NCI-H2196 (cell line): ENCODE data around the gene RBM44.
A peak's percentile ranks its signal among the peaks of the same experiment; 100 is the strongest.
"Not testable (repeated sequence)": the region's sequence is repeated elsewhere in the genome, so short reads cannot be mapped to it uniquely, and the experiment has no call there.

Experiments used
- DNase-seq: peaks from one replicate; lab custom pipeline; 2025; ENCODE audit not compliant: unreplicated experiment; lab: John Stamatoyannopoulos, UW

RBM44 gene

GRCh38 chr2:237848940-237849339 is 50.4 kb downstream of the RBM44 start:
- DNase-seq = not testable (repeated sequence)

DNA sequence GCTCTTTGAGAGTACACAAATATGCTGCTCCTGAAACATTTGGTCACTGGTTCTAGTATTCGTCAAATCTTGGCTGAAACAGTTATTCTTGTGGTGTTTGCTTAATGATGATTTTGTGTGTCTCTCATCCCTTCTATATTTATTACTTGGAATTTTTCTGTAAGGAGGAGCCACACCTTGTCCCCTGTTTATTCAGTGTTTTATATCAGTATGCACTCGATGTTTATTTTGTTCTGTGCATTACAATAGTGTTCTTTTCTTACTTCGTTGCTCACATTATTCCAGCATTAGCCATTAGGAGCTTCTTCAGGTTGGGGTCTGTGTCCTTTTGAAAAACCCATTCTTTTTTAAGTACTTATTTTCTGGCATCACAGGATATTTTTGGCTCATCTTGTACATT is 55.7 kb downstream of the RBM44 start:
- no peak for DNase-seq

DNA sequence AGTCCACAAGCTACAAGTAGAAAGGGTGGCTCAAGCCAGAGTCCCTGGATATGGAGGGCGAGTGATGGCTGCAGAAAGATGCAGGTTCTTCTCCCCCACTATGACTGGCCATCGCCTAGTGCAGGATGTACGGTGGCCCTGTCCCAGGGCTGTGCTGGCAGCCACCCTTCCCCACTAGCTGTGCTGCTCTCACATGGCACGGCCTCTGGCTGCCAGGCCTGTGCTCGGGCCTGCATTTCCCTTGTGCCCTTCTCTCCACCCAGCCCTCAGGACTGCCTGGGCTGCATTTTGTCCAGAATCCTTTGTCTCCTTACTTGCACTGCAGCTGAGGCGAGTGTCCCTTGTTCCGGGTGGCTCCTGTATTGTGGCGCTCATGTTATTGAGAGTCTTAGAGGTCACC is 59.2 kb downstream of the RBM44 start:
- no peak for DNase-seq

DNA sequence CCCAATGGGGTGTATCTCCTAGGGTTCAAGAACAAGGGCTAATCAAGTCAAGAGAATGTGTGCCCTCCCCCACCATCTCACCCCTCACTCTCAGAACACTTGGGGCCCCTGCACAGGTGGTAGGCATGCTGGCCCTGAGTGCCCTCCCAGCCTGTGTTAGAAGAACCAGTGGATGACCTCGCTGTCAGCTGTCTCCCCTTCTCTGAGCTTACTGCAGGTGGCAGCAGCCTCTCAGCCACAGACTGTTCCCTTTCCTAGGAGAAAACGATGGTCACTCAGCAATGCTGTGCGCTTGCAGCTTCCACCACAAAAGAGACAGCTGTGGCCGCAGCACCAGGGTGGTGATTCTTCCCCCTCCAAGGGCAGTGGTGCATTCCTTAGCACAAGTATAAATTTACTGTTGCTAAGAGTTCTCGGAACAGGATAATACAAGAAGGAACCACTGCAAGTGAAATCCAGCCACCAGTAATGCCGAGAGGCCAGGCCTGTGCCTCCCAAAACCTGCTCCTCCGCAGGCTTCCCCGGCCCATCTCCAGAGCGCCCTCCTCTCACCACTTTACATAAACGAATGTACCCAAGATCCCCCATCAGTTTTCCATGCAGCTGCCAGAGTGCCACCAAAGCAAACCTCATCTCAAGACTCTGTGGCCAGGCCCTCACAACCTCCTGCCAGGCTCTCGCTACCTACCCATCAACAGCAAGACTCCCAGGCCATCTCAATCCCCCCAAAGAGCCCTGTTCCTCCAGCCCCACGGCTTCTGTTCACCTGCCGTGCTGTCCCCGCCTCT is 59.9 kb downstream of the RBM44 start:
- DNase-seq = peak; percentile 70

- DNase-seq = no peak
Observed at GRCh38 chr2:237859082-237859433, 60.5 kb downstream of the RBM44 start.

DNA sequence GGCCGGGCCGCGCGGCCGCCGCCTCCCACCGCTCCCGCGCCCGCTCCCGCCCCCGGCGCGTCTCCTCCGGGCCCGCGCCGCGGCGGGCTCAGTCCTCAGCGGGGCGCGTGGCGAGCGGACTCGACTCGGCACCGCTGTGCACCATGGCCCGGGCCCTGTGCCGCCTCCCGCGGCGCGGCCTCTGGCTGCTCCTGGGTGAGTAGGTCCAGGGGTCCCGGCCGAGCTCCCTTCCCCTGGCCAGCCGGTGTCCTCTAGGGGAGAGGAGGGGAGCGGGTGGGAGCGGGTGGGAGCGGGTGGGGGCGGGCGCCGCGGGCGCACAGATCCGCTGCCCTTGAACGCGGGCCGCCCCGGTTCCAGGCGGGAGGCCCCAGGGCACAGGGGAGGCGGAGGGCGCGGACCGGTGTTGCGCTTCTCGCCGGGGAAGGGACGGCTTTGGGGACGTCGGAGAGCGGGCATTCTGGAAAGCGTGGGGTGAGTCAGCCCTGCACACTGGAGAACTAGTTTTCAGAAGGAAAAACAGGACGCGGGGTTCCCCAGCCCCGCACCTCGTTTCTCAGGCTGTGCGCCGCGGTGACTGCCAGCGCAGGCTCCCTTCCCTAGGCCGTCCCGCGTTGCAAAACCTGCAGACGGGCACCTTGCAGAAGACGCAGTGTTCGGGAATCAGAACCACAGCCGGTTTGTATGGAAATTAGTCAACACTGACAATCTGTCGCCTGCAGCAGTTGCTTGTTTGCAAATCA is 61.1 kb downstream of the RBM44 start, which contains the start of gene RAMP1:
TSS of gene RAMP1 (plus strand) at position 91 of the 740 bp plus-strand sequence. CDS start at position 144, 53 bp downstream.
- DNase-seq = no peak

DNA sequence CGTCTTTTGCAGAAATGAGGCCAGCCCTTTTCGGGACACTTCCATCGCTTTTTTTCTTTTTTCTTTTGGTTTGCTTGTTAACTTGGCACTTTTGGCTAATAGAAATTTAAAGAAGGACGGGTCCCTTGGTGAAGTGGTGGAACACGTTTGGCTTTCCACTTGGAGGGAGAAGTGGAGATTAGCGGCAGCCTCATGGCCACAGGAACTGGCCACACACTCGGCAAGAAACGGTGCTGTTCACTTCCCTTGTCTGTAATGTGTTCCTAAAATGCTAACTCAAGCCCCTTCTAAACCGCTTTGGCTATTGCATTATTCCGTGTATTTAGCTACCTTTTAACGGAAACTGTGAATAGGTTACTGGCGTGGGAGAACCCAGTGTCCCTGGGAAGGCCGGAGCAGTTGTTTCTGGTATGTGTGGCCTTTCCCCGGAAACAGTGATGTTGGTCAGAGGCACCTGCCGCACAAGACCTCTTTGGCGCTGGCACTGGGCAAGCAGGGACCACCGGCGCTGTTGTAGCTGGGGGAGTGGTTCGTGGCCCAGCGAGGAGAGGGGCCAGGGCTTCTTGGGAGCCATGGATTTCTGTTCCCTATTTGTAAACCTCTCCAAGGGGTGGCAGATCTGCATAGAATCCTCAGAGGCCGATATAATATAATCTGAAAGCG is 61.8 kb downstream of the RBM44 start:
- DNase-seq = no peak

GRCh38 chr2:237861875-237862527 is 63.4 kb downstream of the RBM44 start:
- no peak for DNase-seq

- DNase-seq = no peak
Observed at GRCh38 chr2:237862528-237862895, 63.9 kb downstream of the RBM44 start.

GRCh38 chr2:237863102-237863511 is 64.5 kb downstream of the RBM44 start:
- no peak for DNase-seq

DNA sequence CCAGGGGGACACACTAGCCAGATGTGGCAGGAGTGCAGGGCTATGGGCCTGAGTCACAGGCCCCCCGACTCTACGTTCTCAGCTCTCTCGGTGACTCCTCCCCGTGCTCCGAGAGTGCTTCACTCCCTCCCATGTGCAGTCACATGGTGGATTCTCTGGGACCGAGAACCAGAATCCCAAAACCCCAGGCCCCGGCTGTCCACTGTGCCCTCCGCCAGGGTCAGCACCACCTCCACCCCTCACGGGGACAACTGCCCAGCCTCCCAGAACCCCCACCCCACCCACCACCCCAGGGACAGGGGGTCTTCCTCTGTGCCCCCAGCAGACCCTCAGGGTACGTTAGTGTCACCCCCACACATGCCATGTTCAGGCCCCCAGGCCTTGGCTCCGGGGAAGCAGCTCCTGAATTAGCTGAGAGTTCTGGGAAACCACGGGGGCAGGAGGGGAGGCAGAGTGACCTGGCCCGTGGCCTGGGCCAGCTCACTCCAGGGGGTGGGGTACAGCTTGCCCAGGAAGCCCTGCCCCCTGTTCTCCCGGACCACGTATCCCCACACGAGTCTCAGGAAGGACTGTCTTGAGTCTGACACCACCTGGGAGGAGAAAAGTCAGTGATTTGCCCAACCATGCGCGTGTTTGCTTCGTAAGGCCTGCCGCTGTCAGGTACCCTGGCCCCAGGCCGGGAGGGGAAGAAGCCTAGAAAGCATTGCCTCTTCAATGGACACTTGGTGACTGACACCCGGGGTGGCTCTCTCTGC is 65.3 kb downstream of the RBM44 start:
- no peak for DNase-seq

- DNase-seq = no peak
Observed at GRCh38 chr2:237864444-237864931, 65.9 kb downstream of the RBM44 start.

- no peak for DNase-seq
Observed at GRCh38 chr2:237864940-237865622, 66.5 kb downstream of the RBM44 start.

GRCh38 chr2:237865623-237866041 is 67.1 kb downstream of the RBM44 start:
- DNase-seq = no peak

DNA sequence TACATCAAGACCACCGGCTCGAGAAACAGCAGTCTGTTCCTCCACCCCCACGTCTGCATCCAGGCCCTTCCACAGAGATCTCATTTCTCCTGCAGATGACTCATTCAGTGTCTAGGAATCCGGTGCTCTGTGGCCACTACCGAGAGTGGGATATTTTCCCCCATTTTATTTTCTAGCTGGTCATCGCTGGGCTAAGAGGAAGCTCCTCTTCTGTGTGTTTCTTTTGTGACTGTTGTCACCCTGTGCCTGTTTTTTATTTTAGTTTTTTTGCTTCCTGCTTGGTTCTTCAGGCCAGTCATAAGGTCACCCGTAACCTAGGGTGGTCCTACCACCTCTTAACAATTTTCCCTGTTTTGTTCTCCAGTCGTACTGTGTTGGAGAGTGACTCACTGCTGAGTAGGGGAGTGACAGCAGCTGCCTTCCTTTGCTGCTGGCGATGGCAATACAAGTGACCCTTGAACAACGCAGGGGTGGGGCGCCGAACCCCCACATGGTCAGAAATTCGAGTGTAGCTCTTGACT is 67.6 kb downstream of the RBM44 start:
- no peak for DNase-seq

DNA sequence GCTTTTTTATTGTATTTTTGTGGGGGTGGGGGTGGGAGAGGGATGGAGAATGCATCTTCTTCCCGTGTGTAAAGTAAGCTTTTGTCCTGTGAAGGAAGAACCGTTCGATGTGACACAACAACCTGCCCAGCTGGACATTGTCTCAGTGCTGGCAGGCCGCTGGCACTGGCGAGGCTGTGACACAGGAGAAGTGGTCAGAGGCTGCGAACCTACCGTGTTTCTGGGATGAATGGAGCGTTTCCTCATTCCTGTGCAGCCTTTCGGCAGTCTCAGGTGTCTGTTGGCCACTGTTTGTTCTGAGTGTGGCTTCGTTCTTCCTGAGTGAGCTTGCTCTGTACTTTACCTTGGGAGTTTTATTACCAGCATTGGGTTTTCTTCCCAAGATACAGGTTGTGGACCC is 68.9 kb downstream of the RBM44 start:
- DNase-seq = peak; percentile 23

- DNase-seq = not testable (repeated sequence)
Observed at GRCh38 chr2:237868074-237868473, 69.5 kb downstream of the RBM44 start.

DNA sequence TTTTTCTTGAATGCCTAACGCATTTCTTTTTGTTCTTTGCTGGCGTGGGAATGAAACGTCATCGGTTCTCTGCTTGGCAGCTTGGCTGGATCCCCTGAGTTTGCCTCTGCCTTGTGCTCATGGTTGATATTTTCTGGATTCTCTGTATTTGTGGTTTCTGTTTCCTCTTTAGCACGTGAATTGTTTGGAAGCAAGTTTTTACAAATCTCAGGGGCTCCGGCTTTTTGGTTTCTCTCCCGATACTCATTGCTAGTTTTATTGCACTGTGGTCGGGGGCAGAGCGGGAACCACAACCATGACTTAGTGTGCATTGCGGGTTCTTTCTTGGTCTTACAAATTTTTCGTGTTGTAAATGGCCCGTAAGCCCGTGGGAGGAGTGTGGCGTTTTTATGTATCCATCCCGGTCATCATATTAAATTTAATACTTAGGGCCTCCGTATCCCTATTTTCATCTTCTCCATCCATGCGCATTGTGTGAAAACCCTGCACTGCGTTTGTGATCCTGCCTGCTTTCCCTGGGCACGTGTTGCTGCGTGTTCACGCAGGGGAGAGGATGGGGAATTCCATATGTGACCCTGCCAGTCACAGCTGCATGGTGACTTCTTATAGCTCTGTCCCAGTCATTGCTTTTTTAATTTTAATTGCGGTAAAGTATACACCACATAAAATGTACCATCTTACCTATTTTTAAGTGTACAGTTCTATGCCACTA is 70.2 kb downstream of the RBM44 start:
- DNase-seq = no peak
